HCT116 (cell line): ENCODE results near the gene ACACA. TPM values are rescaled to one million over a fixed set of nuclear protein-coding genes. Genes with fewer than 3 reads are reported as not detected.

ENCODE experiments used
- ATAC-seq: fragments of 200-7000 bp; cut with Tn5 transposase; 2 replicates; pipeline ENCODE4 v1.9.1; 2020; ENCODE audit warnings: mild to moderate bottlenecking, moderate library complexity
- BruUV-seq: library from RNA; stranded (reverse); fragments of 400-500 nt; replicated peaks from 2 replicates; lab custom pipeline; 2021; lab: Mats Ljungman, UMichigan
- CTCF ChIA-PET: fragments of 300-600 bp; sonication (Branson Sonifier 250); formaldehyde crosslinking; loops from one replicate; lab custom pipeline; 2021; ENCODE audit warnings: antibody characterized with exemption; lab: Charles Lee
- POLR2A ChIA-PET: fragments of 300-600, 350-600 bp; sonication (Branson Sonifier 250); formaldehyde crosslinking; loops from one replicate; lab custom pipeline; 2021; ENCODE audit warnings: antibody characterized with exemption; lab: Charles Lee
- RAD21 ChIA-PET, 2 experiments: fragments of 300-600 bp; sonication (Branson Sonifier 250); formaldehyde crosslinking; loops; one replicate each; lab custom pipeline; 2023; ENCODE audit warnings: low total read pairs in 2 of 2; ENCODE audit not compliant: uncharacterized antibody in 2 of 2, unreplicated experiment in 2 of 2, low non-redundant PET in 1 of 2; lab: Charles Lee
- DNase-seq: peaks from one replicate; pipeline ENCODE4 v3.0.0-alpha.2; 2010; ENCODE audit warnings: low read depth, low spot score
- H2AFZ ChIP-seq: fragments of 200-600 bp; shearing (Covaris generic), sonication (generic); 2 replicates; pipeline ENCODE4 v1.6.1; 2017; ENCODE audit warnings: low read depth, mixed run types, mixed read lengths, antibody characterized with exemption, low read length; ENCODE audit not compliant: poor library complexity, severe bottlenecking
- H3K27ac ChIP-seq: 2 replicates; pipeline ENCODE4 v1.5.1; 2012; ENCODE audit warnings: low read depth, low read length
- H3K27me3 ChIP-seq: fragments of 200-600 bp; sonication (generic); 2 replicates; pipeline ENCODE4 v1.6.1; 2016; ENCODE audit warnings: mixed run types, low read length, mixed read lengths; ENCODE audit not compliant: insufficient read depth
- H3K36me3 ChIP-seq, 2 experiments: fragments of 200-500 bp in 1 of 2; fragments of 200-600 bp in 1 of 2; sonication (Bioruptor generic) in 1 of 2; sonication (generic) in 1 of 2; 2 replicates each; pipeline versions ENCODE4 v1.5.1 to v1.6.1; 2014 to 2016; ENCODE audit warnings: low read length in 2 of 2, inconsistent platforms in 1 of 2, mixed read lengths in 1 of 2, mixed run types in 1 of 2; ENCODE audit not compliant: insufficient read depth in 2 of 2, control insufficient read depth in 1 of 2
- H3K4me1 ChIP-seq, 2 experiments: fragments of 200-600 bp in 1 of 2; sonication (generic) in 1 of 2; 2 replicates each; pipeline versions ENCODE4 v1.5.1 to v1.6.1; 2012 to 2017; ENCODE audit warnings: low read length in 2 of 2, inconsistent platforms in 1 of 2, mild to moderate bottlenecking in 1 of 2, mixed read lengths in 1 of 2, mixed run types in 1 of 2, moderate library complexity in 1 of 2; ENCODE audit not compliant: insufficient read depth in 2 of 2, control insufficient read depth in 1 of 2
- H3K4me2 ChIP-seq: fragments of 200-600 bp; sonication (generic); 2 replicates; pipeline ENCODE4 v1.6.1; 2017; ENCODE audit warnings: mixed run types, low read length, mixed read lengths
- H3K4me3 ChIP-seq, 2 experiments: fragments of 200-600 bp in 1 of 2; sonication (generic) in 1 of 2; replicated peaks in 1 of 2; 2 replicates each; pipeline ENCODE4 v1.5.1; 2011 to 2016; ENCODE audit warnings: low read length in 2 of 2, control low read depth in 1 of 2, low read depth in 1 of 2, mild to moderate bottlenecking in 1 of 2, mixed read lengths in 1 of 2, mixed run types in 1 of 2
- H3K79me2 ChIP-seq: fragments of 200-600 bp; sonication (generic); 2 replicates; pipeline ENCODE4 v1.6.1; 2017; ENCODE audit warnings: mild to moderate bottlenecking, mixed run types, low read length, moderate library complexity, mixed read lengths; ENCODE audit not compliant: insufficient read depth
- H3K9ac ChIP-seq: fragments of 200-600 bp; sonication (generic); 2 replicates; pipeline ENCODE4 v1.6.1; 2016; ENCODE audit warnings: low read length, mixed read lengths
- H3K9me2 ChIP-seq: fragments of 200-600 bp; sonication (generic), shearing (Covaris generic); 2 replicates; pipeline ENCODE4 v1.6.1; 2017; ENCODE audit warnings: mixed run types, mild to moderate bottlenecking, moderate library complexity; ENCODE audit not compliant: insufficient read depth
- H3K9me3 ChIP-seq, 2 experiments: fragments of 200-500 bp in 1 of 2; fragments of 200-600 bp in 1 of 2; sonication (Bioruptor generic) in 1 of 2; sonication (generic) in 1 of 2; 2 replicates each; pipeline ENCODE4 v1.6.1; 2014 to 2017; ENCODE audit warnings: low read length in 2 of 2, mixed read lengths in 2 of 2, inconsistent platforms in 1 of 2, low read depth in 1 of 2, mild to moderate bottlenecking in 1 of 2, mixed run types in 1 of 2, moderate library complexity in 1 of 2; ENCODE audit not compliant: control insufficient read depth in 1 of 2, insufficient read depth in 1 of 2
- H4K20me1 ChIP-seq: fragments of 200-600 bp; sonication (generic), shearing (Covaris generic); 2 replicates; pipeline ENCODE4 v1.6.1; 2017; ENCODE audit warnings: mixed run types, mild to moderate bottlenecking, moderate library complexity; ENCODE audit not compliant: insufficient read depth
- CBX3 ChIP-seq: IDR thresholded peaks from 2 replicates; pipeline ENCODE4 v1.6.1; 2012; ENCODE audit warnings: low read depth
- RAD21 ChIP-seq: IDR thresholded peaks from 2 replicates; pipeline ENCODE4 v1.6.1; 2012; ENCODE audit warnings: low read depth, mild to moderate bottlenecking
- intact Hi-C: fragments of 100-400 bp; cut with micrococcal nuclease; formaldehyde crosslinking; loops from 2 replicates; pipeline ENCODE4 v1.10.0; 2022
- total RNA-seq: library from RNA; stranded (reverse); gene quantifications from one replicate; pipeline ENCODE4 v1.2.1, GENCODE V29; 2021; ENCODE audit not compliant: unreplicated experiment
- TF ChIP-seq, protein P1 (sequence below): IDR thresholded peaks from 2 replicates; pipeline ENCODE4 v1.6.1; 2012
- TF ChIP-seq, protein P2 (sequence below): IDR thresholded peaks from 2 replicates; pipeline ENCODE4 v1.6.1; 2011; ENCODE audit warnings: mild to moderate bottlenecking, low read length, moderate library complexity; ENCODE audit not compliant: insufficient replicate concordance; ENCODE audit errors: extremely low read depth
- TF ChIP-seq, protein P3 (sequence below): IDR thresholded peaks from 2 replicates; pipeline ENCODE4 v1.6.1; 2012; ENCODE audit warnings: low read depth

The ACACA gene
- total RNA-seq, 1 experiment from 2014 or later: 161 TPM

DNA sequence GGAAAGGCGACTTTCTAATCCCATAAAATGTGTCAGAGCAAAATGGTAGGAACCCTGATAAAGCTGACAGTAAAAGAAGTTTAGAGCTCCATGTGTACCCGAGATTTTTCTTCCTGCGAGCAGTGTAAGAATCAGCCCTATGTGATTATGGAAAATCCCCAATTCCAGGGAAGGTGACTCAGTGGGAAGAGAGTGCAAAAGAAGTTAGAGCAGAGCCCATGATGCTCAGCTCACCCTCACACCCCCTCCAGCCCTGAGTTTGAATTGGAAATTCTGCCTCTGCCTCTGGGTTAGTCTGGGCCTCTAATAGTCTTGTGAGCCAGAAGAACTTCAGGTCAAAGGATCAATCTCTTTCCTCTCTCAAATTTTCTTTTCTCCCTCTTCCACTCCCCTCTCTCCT lies 18.4 kb downstream of the ACACA start:
- ChIA-PET POLR2A (interaction anchor here (1.5 kb wide), 1 partner anchor 15 kb away, joined by 3 read pairs; no protein-coding TSS in a partner anchor), RAD21 (no interaction called here), CTCF (interaction anchor here (0.8 to 1.4 kb wide), 2 partner anchors 9 to 15 kb away, joined by 4 to 5 read pairs; no protein-coding TSS in a partner anchor)
- no peaks in the 10 kb centered on the region for H3K79me2 ChIP-seq
- H3K4me1 ChIP-seq: peaks cover 0 to 10% of the 10 kb centered on the region in 2 experiments; a peak in 2 of 4 replicates
- no peaks in the 10 kb centered on the region for H3K9me3 ChIP-seq
- no peak overlapping the region for H3K27ac ChIP-seq
- no peak overlapping the region for H2AFZ ChIP-seq
- H3K9ac ChIP-seq: no peak overlapping the region
- no peaks in the 10 kb centered on the region for H4K20me1 ChIP-seq
- intact Hi-C loops: no loop called here
- no peak overlapping the region for H3K4me3 ChIP-seq
- DNase-seq (no peak), ATAC-seq (no peak)
- no peaks in the 10 kb centered on the region for H3K36me3 ChIP-seq
- no peak overlapping the region for H3K4me2 ChIP-seq
- no peaks in the 10 kb centered on the region for H3K27me3 ChIP-seq
- no peaks in the 10 kb centered on the region for H3K9me2 ChIP-seq
- no TSS peak for BruUV-seq
- TF ChIP-seq, protein P1, sequence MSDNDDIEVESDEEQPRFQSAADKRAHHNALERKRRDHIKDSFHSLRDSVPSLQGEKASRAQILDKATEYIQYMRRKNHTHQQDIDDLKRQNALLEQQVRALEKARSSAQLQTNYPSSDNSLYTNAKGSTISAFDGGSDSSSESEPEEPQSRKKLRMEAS: no peak
- TF ChIP-seq RAD21: no peak
- TF ChIP-seq, protein P2, sequence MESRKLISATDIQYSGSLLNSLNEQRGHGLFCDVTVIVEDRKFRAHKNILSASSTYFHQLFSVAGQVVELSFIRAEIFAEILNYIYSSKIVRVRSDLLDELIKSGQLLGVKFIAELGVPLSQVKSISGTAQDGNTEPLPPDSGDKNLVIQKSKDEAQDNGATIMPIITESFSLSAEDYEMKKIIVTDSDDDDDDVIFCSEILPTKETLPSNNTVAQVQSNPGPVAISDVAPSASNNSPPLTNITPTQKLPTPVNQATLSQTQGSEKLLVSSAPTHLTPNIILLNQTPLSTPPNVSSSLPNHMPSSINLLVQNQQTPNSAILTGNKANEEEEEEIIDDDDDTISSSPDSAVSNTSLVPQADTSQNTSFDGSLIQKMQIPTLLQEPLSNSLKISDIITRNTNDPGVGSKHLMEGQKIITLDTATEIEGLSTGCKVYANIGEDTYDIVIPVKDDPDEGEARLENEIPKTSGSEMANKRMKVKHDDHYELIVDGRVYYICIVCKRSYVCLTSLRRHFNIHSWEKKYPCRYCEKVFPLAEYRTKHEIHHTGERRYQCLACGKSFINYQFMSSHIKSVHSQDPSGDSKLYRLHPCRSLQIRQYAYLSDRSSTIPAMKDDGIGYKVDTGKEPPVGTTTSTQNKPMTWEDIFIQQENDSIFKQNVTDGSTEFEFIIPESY: no peak

DNA sequence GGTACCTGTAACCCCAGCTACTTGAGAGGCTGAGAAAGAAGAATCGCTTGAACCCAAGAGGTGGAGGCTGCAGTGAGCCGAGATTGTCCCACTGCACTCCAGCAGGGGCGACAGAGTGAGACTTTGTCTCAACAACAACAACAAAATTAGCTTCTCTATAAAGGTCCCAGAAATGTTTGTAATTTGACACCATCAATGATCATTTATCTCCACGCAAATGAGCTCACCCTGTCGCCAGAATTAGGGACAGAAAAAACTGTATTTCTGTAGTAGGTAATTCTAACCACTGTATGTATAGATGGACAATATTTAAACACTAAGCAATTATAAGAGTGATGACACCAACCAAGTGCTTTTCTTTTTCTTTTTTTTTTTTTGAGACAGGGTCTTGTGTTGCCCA lies 20.2 kb downstream of the ACACA start:
- H3K9me3 ChIP-seq: no peaks in the 10 kb centered on the region
- BruUV-seq: no TSS peak
- H4K20me1 ChIP-seq: no peaks in the 10 kb centered on the region
- no peak for TF ChIP-seq CBX3
- TF ChIP-seq, protein P1: no peak
- TF ChIP-seq, protein P3, sequence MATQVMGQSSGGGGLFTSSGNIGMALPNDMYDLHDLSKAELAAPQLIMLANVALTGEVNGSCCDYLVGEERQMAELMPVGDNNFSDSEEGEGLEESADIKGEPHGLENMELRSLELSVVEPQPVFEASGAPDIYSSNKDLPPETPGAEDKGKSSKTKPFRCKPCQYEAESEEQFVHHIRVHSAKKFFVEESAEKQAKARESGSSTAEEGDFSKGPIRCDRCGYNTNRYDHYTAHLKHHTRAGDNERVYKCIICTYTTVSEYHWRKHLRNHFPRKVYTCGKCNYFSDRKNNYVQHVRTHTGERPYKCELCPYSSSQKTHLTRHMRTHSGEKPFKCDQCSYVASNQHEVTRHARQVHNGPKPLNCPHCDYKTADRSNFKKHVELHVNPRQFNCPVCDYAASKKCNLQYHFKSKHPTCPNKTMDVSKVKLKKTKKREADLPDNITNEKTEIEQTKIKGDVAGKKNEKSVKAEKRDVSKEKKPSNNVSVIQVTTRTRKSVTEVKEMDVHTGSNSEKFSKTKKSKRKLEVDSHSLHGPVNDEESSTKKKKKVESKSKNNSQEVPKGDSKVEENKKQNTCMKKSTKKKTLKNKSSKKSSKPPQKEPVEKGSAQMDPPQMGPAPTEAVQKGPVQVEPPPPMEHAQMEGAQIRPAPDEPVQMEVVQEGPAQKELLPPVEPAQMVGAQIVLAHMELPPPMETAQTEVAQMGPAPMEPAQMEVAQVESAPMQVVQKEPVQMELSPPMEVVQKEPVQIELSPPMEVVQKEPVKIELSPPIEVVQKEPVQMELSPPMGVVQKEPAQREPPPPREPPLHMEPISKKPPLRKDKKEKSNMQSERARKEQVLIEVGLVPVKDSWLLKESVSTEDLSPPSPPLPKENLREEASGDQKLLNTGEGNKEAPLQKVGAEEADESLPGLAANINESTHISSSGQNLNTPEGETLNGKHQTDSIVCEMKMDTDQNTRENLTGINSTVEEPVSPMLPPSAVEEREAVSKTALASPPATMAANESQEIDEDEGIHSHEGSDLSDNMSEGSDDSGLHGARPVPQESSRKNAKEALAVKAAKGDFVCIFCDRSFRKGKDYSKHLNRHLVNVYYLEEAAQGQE: no peak
- H2AFZ ChIP-seq: no peak overlapping the region
- CTCF ChIA-PET: interaction anchor here (2.0 kb wide), 1 partner anchor 13 kb away, joined by 12 read pairs; no protein-coding TSS in a partner anchor
- no peak overlapping the region for H3K27ac ChIP-seq
- intact Hi-C loops: no loop called here
- H3K36me3 ChIP-seq: no peaks in the 10 kb centered on the region
- POLR2A ChIA-PET: interaction anchor here (0.8 kb wide), 1 partner anchor 28 kb away, joined by 4 read pairs; no protein-coding TSS in a partner anchor
- H3K27me3 ChIP-seq: no peaks in the 10 kb centered on the region
- H3K4me1 ChIP-seq: no peaks in the 10 kb centered on the region; a peak in 1 of 4 replicates
- H3K9me2 ChIP-seq: no peaks in the 10 kb centered on the region
- no peak overlapping the region for H3K4me2 ChIP-seq
- ATAC-seq (no peak), DNase-seq (no peak)
- H3K79me2 ChIP-seq: no peaks in the 10 kb centered on the region
- no peak overlapping the region for H3K9ac ChIP-seq
- no peak overlapping the region for H3K4me3 ChIP-seq
- RAD21 ChIA-PET: no interaction called here
